Measurements from ENCODE around the gene ITM2C.

DNA sequence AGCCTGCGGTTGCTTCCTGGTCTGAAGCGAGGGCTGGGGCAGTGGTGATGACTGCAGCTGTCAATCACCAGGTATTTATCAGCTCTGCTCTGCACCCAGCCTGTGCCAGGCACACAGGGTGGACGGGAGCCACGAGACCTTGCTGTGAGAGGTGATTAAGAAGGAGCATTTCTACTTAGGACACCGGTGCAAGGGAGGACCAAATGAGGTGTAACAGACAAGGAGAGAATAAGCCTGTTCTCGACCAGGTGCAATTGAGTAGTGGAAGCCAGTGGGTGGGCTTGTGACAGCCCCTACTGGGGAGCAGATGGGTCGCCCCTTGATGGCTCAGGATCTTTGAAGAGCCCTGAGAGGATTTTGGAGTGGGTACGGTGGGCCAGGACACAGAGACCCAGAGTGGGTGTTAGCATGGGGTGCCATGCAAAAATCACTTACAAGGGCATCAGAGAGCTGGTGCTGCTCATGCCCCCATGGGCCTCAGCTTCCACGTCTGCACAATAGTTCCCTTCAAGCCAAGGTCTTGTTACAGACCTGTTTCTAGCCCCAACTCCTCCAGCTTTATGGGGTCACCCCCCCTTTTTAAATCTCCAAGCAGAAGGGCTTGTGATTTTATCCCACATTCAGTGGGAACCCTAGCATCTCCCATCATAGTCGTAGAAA, 35.7 kb downstream of the ITM2C start:
- TF ChIP-seq POLR2AphosphoS5 (IDR thresholded peaks at IDR 0.05; ENCODE audit: low read depth, low read length) = no peak
- TF ChIP-seq POLR2A (IDR thresholded peaks at IDR 0.05; ENCODE audit: low read depth, low read length) = no peak
